Measurements from ENCODE around the gene AGBL4.

The AGBL4 gene

GRCh38 chr1:49626472-49626871 is 397.3 kb downstream of the AGBL4 start:
- TF ChIP-seq CTCF (IDR thresholded peaks at IDR 0.05; ENCODE audit: low read length, missing control alignments), result no peak
- H3K4me3 ChIP-seq (replicated peaks; ENCODE audit: low read depth, low read length), result no peak overlapping the region
- DNase-seq (ENCODE audit: low read depth), result no peak

- no peak for DNase-seq (ENCODE audit: low read depth)
- no peak for TF ChIP-seq CTCF (IDR thresholded peaks at IDR 0.05; ENCODE audit: low read length, missing control alignments)
- no peak overlapping the region for H3K4me3 ChIP-seq (replicated peaks; ENCODE audit: low read depth, low read length)
Observed at GRCh38 chr1:49622877-49623276, 400.9 kb downstream of the AGBL4 start.

- no peak for TF ChIP-seq CTCF (IDR thresholded peaks at IDR 0.05; ENCODE audit: low read length, missing control alignments)
- no peak overlapping the region for H3K4me3 ChIP-seq (replicated peaks; ENCODE audit: low read depth, low read length)
- DNase-seq (ENCODE audit: low read depth), result no peak
Observed at GRCh38 chr1:49606082-49606481, 417.7 kb downstream of the AGBL4 start.

- H3K4me3 ChIP-seq (replicated peaks; ENCODE audit: low read depth, low read length), result no peak overlapping the region
- no peak for DNase-seq (ENCODE audit: low read depth)
- TF ChIP-seq CTCF (IDR thresholded peaks at IDR 0.05; ENCODE audit: low read length, missing control alignments), result no peak
Observed at GRCh38 chr1:49597436-49597835, 426.3 kb downstream of the AGBL4 start.

GRCh38 chr1:49576327-49576901 is 447.3 kb downstream of the AGBL4 start:
- TF ChIP-seq CTCF (IDR thresholded peaks at IDR 0.05; ENCODE audit: low read length, missing control alignments), result no peak

GRCh38 chr1:49556676-49557234 is 467.0 kb downstream of the AGBL4 start:
- no peak for DNase-seq (ENCODE audit: low read depth)
- no peak overlapping the region for H3K4me3 ChIP-seq (replicated peaks; ENCODE audit: low read depth, low read length)
- TF ChIP-seq CTCF (IDR thresholded peaks at IDR 0.05; ENCODE audit: low read length, missing control alignments), result no peak

More at GRCh38 chr1:49576327-49576901, 447.3 kb downstream of the AGBL4 start:
- no peak for DNase-seq (ENCODE audit: low read depth)
- no peak overlapping the region for H3K4me3 ChIP-seq (replicated peaks; ENCODE audit: low read depth, low read length)

GRCh38 chr1:49552101-49552500 is 471.7 kb downstream of the AGBL4 start:
- no peak for DNase-seq (ENCODE audit: low read depth)
- H3K4me3 ChIP-seq (replicated peaks; ENCODE audit: low read depth, low read length), result no peak overlapping the region
- no peak for TF ChIP-seq CTCF (IDR thresholded peaks at IDR 0.05; ENCODE audit: low read length, missing control alignments)
